Mesenchymal stem cell (in vitro differentiated cells and primary cell): ENCODE measurements around the gene RPS6KB2. TPM values are rescaled to one million over a fixed set of nuclear protein-coding genes. Genes with fewer than 3 reads are reported as not detected.

Experiments
- small RNA-seq: library from polyadenylated mRNA; stranded (forward); fragments of <200 nt; extraction: miRNeasy Mini kit (QIAGEN cat#:217004); gene quantifications from one replicate; pipeline ENCODE3, GENCODE V24; 2013; ENCODE audit warnings: low read depth

RPS6KB2 gene

Small RNAs within 50 kb of the gene (small RNA-seq; reads per million reads assigned to genes)
- not detected for gene RNU6-1238P
